ENCODE results near the gene JAM3.

JAM3 gene

GRCh38 chr11:134068829-134069425 is at the start of gene JAM3:
Gene JAM3, plus strand, starts transcription at chr11:134069072. Its CDS starts 12 bp downstream, at chr11:134069084.
- Histone ChIP-seq H3K27me3 (ENCODE audit: control insufficient read depth in 1 of 2, insufficient read depth in 2 of 2, low read length in 2 of 2) (no peaks in the 10 kb centered on the region), H3K9me3 (ENCODE audit: low read length) (no peaks in the 10 kb centered on the region), H3K36me3 (ENCODE audit: insufficient read depth, low read length) (no peaks in the 10 kb centered on the region), H3K4me3 (ENCODE audit: low read depth in 1 of 2, low read length in 2 of 2) (peak within 1 kb of the TSS; percentile 64 to 93), H3K27ac (ENCODE audit: low read depth, low read length) (peak within 1 kb of the TSS; percentile 88), H3K4me1 (ENCODE audit: insufficient read depth, low read length) (peaks cover 9% of the 10 kb centered on the region), H3K9ac (ENCODE audit: low read length) (peak within 1 kb of the TSS; percentile 29)

DNA sequence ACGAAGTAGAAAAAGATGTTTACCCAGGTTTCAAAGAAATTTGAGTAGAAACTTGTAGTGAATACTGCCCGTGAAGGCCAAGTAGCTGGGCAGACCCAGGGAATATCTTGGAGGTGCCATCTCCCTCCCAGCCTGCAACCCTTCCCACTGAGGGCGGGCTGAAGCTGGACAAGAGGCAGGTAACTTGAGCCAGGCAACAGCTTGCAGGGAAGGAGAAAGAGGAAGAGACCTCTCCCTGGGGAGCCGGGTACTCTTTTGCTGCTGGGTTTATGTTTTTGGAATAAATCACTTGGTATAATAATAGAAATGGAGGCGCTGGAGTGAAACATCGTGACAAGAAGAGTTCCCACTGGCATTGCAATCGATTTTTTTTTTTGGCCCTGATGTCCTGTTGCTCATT is 49.4 kb upstream of the JAM3 start:
- Histone ChIP-seq H3K4me3 (ENCODE audit: low read depth in 1 of 2, low read length in 2 of 2) (no peak overlapping the region), H3K27ac (ENCODE audit: low read depth, low read length) (no peak overlapping the region), H3K9ac (ENCODE audit: low read length) (no peak overlapping the region), H3K27me3 (ENCODE audit: control insufficient read depth in 1 of 2, insufficient read depth in 2 of 2, low read length in 2 of 2) (no peaks in the 10 kb centered on the region), H3K9me3 (ENCODE audit: low read length) (no peaks in the 10 kb centered on the region), H3K4me1 (ENCODE audit: insufficient read depth, low read length) (peaks cover 10% of the 10 kb centered on the region), H3K36me3 (ENCODE audit: insufficient read depth, low read length) (no peaks in the 10 kb centered on the region)

DNA sequence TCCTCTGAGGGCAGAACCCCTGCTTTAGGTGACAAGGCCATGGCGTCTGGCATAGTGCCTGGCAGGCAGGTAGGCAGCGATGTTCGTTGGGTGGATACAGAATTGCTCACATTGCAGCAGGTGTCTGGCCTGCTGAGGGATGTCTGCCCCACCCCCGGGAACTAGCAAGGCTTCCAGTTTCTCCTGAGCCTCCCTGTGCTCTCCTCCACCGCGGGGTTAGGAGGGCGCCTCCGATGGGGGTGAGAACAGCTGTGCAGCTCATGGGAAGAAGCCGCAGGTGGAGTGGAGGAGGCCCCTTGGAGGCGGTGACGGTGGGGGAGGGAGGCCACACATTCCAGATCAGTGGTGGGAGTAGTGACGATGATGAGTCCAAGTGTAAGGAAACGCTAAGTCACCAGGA is 48.3 kb upstream of the JAM3 start:
- Histone ChIP-seq H3K4me1 (ENCODE audit: insufficient read depth, low read length) (peaks cover 5% of the 10 kb centered on the region), H3K27me3 (ENCODE audit: control insufficient read depth in 1 of 2, insufficient read depth in 2 of 2, low read length in 2 of 2) (no peaks in the 10 kb centered on the region), H3K9me3 (ENCODE audit: low read length) (no peaks in the 10 kb centered on the region), H3K27ac (ENCODE audit: low read depth, low read length) (no peak overlapping the region), H3K9ac (ENCODE audit: low read length) (no peak overlapping the region), H3K4me3 (ENCODE audit: low read depth in 1 of 2, low read length in 2 of 2) (no peak overlapping the region), H3K36me3 (ENCODE audit: insufficient read depth, low read length) (no peaks in the 10 kb centered on the region)

GRCh38 chr11:134021326-134021725 is 47.5 kb upstream of the JAM3 start:
- Histone ChIP-seq H3K36me3 (ENCODE audit: insufficient read depth, low read length) (no peaks in the 10 kb centered on the region), H3K4me1 (ENCODE audit: insufficient read depth, low read length) (no peaks in the 10 kb centered on the region), H3K9me3 (ENCODE audit: low read length) (no peaks in the 10 kb centered on the region), H3K27ac (ENCODE audit: low read depth, low read length) (no peak overlapping the region), H3K9ac (ENCODE audit: low read length) (no peak overlapping the region), H3K27me3 (ENCODE audit: control insufficient read depth in 1 of 2, insufficient read depth in 2 of 2, low read length in 2 of 2) (no peaks in the 10 kb centered on the region), H3K4me3 (ENCODE audit: low read depth in 1 of 2, low read length in 2 of 2) (no peak overlapping the region)

DNA sequence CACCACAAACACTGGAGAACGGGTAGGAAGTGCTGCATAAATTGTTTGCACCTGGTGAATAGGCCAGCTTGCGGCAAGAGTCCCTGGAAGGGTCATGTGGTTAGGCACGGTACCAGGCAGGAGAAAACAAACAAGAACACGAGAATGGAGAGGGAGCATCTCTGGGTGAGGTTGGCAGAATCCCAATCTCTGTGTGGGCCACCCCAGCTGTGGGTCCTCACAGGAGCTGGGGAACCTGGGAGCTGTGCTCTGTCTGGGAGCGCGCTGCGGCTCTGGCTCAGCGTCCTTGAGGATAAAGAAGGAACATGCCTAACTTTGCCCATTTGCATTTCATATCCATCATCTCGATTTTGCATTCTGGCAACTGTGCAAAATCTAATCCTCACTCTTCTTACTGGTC is 46.1 kb upstream of the JAM3 start:
- H3K9ac ChIP-seq (ENCODE audit: low read length) = no peak overlapping the region

DNA sequence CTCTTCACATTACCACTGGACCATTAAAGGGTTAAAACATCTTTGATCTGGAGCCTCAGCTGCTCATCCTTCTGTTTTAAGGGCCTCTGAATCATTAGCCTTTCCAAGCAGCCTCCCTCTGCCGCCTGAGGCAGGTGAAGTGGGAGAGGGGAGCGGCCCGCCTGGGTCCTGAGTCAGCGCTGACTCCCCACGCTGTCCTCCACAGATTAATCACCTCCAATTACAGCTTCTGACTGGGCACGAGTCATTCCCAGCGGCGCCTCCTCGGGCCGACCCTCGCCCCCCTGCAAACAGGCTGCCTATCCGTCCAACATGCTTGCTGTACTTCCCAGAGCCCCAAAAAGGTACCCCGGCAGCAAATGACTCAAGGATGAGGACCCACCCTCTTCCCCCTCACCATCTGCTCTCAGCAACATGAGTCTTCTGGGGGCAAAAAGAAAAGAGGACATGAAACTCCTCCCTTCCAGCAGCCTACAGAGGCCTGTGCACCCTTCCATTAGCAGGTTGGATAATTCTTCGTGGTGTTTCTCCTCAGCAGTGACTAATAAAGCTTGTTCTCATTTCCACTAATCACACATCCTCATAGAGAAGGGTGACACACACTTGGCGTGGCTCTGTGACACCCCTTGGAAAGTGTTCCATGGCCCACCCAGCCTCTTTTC is 44.3 kb upstream of the JAM3 start:
- no peaks in the 10 kb centered on the region for H3K4me1 ChIP-seq (ENCODE audit: insufficient read depth, low read length)
- H3K9me3 ChIP-seq (ENCODE audit: low read length) = no peaks in the 10 kb centered on the region
- H3K27ac ChIP-seq (ENCODE audit: low read depth, low read length) = no peak overlapping the region
- no peak overlapping the region for H3K9ac ChIP-seq (ENCODE audit: low read length)
- no peaks in the 10 kb centered on the region for H3K27me3 ChIP-seq (ENCODE audit: control insufficient read depth in 1 of 2, insufficient read depth in 2 of 2, low read length in 2 of 2)
- no peak overlapping the region for H3K4me3 ChIP-seq (ENCODE audit: low read depth in 1 of 2, low read length in 2 of 2)
- no peaks in the 10 kb centered on the region for H3K36me3 ChIP-seq (ENCODE audit: insufficient read depth, low read length)

More for the DNA sequence above, 46.1 kb upstream of the JAM3 start:
- H3K9me3 ChIP-seq (ENCODE audit: low read length) = no peaks in the 10 kb centered on the region
- no peak overlapping the region for H3K4me3 ChIP-seq (ENCODE audit: low read depth in 1 of 2, low read length in 2 of 2)
- no peaks in the 10 kb centered on the region for H3K4me1 ChIP-seq (ENCODE audit: insufficient read depth, low read length)
- no peaks in the 10 kb centered on the region for H3K36me3 ChIP-seq (ENCODE audit: insufficient read depth, low read length)
- H3K27ac ChIP-seq (ENCODE audit: low read depth, low read length) = no peak overlapping the region
- H3K27me3 ChIP-seq (ENCODE audit: control insufficient read depth in 1 of 2, insufficient read depth in 2 of 2, low read length in 2 of 2) = no peaks in the 10 kb centered on the region

DNA sequence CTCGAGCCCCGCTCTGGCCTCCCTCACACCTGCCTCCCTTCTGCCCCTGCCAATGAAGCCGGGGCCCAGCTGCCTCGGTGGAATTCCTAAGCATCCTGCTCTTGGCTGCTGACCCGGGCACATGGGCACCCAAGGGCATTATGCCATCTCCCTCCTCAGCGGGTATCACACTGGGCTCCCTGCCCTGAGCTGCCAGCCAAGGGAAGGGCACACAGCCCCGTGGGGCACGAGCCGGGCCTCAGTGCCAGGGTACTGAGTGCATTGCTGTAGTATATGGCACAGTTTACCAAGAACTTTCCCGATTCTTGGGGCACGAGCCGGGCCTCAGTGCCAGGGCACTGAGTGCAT is 43.8 kb upstream of the JAM3 start:
- Histone ChIP-seq H3K36me3 (ENCODE audit: insufficient read depth, low read length) (no peaks in the 10 kb centered on the region), H3K27ac (ENCODE audit: low read depth, low read length) (no peak overlapping the region), H3K9ac (ENCODE audit: low read length) (no peak overlapping the region), H3K4me1 (ENCODE audit: insufficient read depth, low read length) (no peaks in the 10 kb centered on the region), H3K4me3 (ENCODE audit: low read depth in 1 of 2, low read length in 2 of 2) (no peak overlapping the region), H3K27me3 (ENCODE audit: control insufficient read depth in 1 of 2, insufficient read depth in 2 of 2, low read length in 2 of 2) (no peaks in the 10 kb centered on the region), H3K9me3 (ENCODE audit: low read length) (no peaks in the 10 kb centered on the region)

DNA sequence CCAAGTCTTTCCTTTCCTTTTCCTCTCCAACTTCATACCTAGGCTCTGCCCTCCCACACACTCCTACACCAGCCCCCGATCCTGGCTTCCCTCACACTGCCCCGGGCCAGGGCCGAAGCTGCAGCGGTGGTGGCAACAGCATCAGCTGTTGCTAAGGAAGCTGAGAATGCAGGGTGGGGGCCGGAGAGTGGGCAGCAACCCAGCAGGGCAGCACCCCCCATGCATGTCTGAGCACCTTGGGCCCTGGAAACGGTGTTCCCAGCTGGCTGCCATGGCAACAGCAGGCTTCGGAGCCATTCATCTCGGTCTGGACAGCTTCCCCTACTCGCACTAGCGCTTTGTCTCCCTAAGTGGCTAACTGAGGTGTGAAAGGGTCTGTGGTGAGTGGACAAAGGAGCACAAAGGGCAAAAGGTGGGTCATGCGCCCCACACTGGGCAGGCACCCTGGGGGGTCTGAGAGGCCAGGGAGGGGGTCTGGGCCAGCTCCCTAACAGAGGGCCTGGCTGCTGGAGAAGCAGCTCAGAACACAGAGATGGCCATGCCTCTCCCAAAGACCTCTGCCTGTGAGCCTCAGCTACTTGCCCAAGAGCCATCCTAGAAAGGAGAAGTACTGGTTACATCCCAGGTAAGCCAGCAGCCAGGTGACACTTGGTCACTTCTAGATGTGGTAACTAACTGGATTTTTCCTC is 42.1 kb upstream of the JAM3 start:
- no peaks in the 10 kb centered on the region for H3K27me3 ChIP-seq (ENCODE audit: control insufficient read depth in 1 of 2, insufficient read depth in 2 of 2, low read length in 2 of 2)
- H3K36me3 ChIP-seq (ENCODE audit: insufficient read depth, low read length) = no peaks in the 10 kb centered on the region
- H3K4me3 ChIP-seq (ENCODE audit: low read depth in 1 of 2, low read length in 2 of 2) = no peak overlapping the region
- H3K9me3 ChIP-seq (ENCODE audit: low read length) = no peaks in the 10 kb centered on the region
- H3K9ac ChIP-seq (ENCODE audit: low read length) = no peak overlapping the region
- H3K27ac ChIP-seq (ENCODE audit: low read depth, low read length) = no peak overlapping the region
- H3K4me1 ChIP-seq (ENCODE audit: insufficient read depth, low read length) = no peaks in the 10 kb centered on the region

DNA sequence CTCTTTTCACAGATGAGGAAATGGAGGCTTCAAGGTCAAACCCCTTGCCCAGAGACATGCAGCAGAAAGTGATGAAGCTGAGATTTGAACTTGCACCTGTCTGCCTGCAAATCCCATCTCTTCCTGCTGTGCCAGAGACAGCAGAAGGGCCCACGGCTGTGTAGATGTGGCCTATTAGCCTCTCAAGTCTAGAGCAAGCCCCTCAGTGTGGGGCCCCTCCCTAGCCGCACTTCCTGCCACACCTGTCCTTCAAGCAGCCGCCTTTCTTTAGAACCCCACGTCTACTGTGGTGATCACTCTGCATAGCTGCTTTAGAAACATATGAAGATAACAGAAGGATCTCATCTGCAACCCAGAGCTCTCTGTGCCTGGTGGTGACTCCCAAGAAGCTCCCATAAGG is 41.2 kb upstream of the JAM3 start:
- Histone ChIP-seq H3K9me3 (ENCODE audit: low read length) (no peaks in the 10 kb centered on the region), H3K4me3 (ENCODE audit: low read depth in 1 of 2, low read length in 2 of 2) (no peak overlapping the region), H3K27me3 (ENCODE audit: control insufficient read depth in 1 of 2, insufficient read depth in 2 of 2, low read length in 2 of 2) (no peaks in the 10 kb centered on the region), H3K27ac (ENCODE audit: low read depth, low read length) (no peak overlapping the region), H3K36me3 (ENCODE audit: insufficient read depth, low read length) (no peaks in the 10 kb centered on the region), H3K9ac (ENCODE audit: low read length) (no peak overlapping the region), H3K4me1 (ENCODE audit: insufficient read depth, low read length) (peaks cover 7% of the 10 kb centered on the region)

GRCh38 chr11:134028368-134028920 is 40.4 kb upstream of the JAM3 start:
- Histone ChIP-seq H3K9me3 (ENCODE audit: low read length) (no peaks in the 10 kb centered on the region), H3K4me1 (ENCODE audit: insufficient read depth, low read length) (peaks cover 14% of the 10 kb centered on the region), H3K27me3 (ENCODE audit: control insufficient read depth in 1 of 2, insufficient read depth in 2 of 2, low read length in 2 of 2) (no peaks in the 10 kb centered on the region), H3K36me3 (ENCODE audit: insufficient read depth, low read length) (no peaks in the 10 kb centered on the region), H3K9ac (ENCODE audit: low read length) (no peak overlapping the region), H3K27ac (ENCODE audit: low read depth, low read length) (no peak overlapping the region), H3K4me3 (ENCODE audit: low read depth in 1 of 2, low read length in 2 of 2) (no peak overlapping the region)

DNA sequence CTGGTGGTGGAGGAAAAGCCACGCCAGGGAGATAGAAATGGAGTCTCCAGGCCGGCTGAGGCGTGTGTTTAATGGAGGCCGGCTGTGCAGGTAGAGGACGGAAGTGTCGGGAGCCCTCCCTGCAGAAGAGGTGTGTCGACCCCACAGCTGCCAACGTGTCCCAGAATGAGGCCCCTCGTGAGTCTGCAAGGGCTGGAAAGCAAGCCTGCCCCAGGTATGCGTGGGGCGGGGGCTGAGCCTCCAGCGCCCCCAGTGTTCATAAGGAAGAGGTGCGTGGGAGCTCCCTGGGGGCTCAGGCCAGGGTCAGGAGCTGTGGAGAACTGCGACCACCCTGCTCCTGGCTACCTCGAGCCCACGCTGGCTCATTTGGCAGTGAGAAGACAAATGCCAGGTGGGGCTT is 38.0 kb upstream of the JAM3 start:
- H3K9me3 ChIP-seq (ENCODE audit: low read length) = no peaks in the 10 kb centered on the region
- H3K36me3 ChIP-seq (ENCODE audit: insufficient read depth, low read length) = no peaks in the 10 kb centered on the region
- H3K4me1 ChIP-seq (ENCODE audit: insufficient read depth, low read length) = peaks cover 36% of the 10 kb centered on the region
- H3K27ac ChIP-seq (ENCODE audit: low read depth, low read length) = no peak overlapping the region
- H3K4me3 ChIP-seq (ENCODE audit: low read depth in 1 of 2, low read length in 2 of 2) = no peak overlapping the region
- no peaks in the 10 kb centered on the region for H3K27me3 ChIP-seq (ENCODE audit: control insufficient read depth in 1 of 2, insufficient read depth in 2 of 2, low read length in 2 of 2)
- no peak overlapping the region for H3K9ac ChIP-seq (ENCODE audit: low read length)

Data from muscle layer of colon (tissue), 2 donors.